Coronary artery (tissue), 2 donors: ENCODE results near the gene ANKRD28.
"Not testable (repeated sequence)": the region's sequence is repeated elsewhere in the genome, so short reads cannot be mapped to it uniquely, and the experiment has no call there.

ENCODE experiments used
- DNase-seq: peaks from one replicate; pipeline ENCODE4 v3.0.0-alpha.2; 2017; ENCODE audit warnings: low spot score
- H3K27ac ChIP-seq, 2 donors: fragments of 200-600 bp; sonication (generic); one replicate each; pipeline ENCODE4 v1.5.1; 2016 to 2019
- H3K4me3 ChIP-seq: fragments of 200-600 bp; sonication (generic); 2 replicates; pipeline ENCODE4 v1.5.1; 2016; ENCODE audit warnings: mild to moderate bottlenecking, moderate library complexity
- CTCF ChIP-seq: fragments of 200-600 bp; sonication (generic); IDR thresholded peaks from one replicate; pipeline ENCODE4 v1.5.1; 2019; ENCODE audit warnings: antibody characterized with exemption

The ANKRD28 gene

GRCh38 chr3:15750143-15750542, 47.6 kb downstream of the ANKRD28 start:
- TF ChIP-seq CTCF: no peak
- DNase-seq: no peak
- no peak overlapping the region for H3K4me3 ChIP-seq
- H3K27ac ChIP-seq: no peak overlapping the region

GRCh38 chr3:15745896-15746295, 51.9 kb downstream of the ANKRD28 start:
- not testable (repeated sequence) for DNase-seq, H3K4me3 ChIP-seq, H3K27ac ChIP-seq

- TF ChIP-seq CTCF: no peak
These were observed 53.6 kb downstream of the ANKRD28 start for GRCh38 chr3:15744176-15744575.

GRCh38 chr3:15743587-15744009, 54.2 kb downstream of the ANKRD28 start:
- TF ChIP-seq CTCF: no peak
- no peak overlapping the region for H3K4me3 ChIP-seq
- H3K27ac ChIP-seq: no peak overlapping the region
- DNase-seq: no peak

More at GRCh38 chr3:15744176-15744575, 53.6 kb downstream of the ANKRD28 start:
- Histone ChIP-seq H3K4me3 (no peak overlapping the region), H3K27ac (no peak overlapping the region)
- no peak for DNase-seq

GRCh38 chr3:15742236-15742635, 55.5 kb downstream of the ANKRD28 start:
- H3K4me3 ChIP-seq, DNase-seq, H3K27ac ChIP-seq: not testable (repeated sequence)

GRCh38 chr3:15738616-15739005, 59.2 kb downstream of the ANKRD28 start:
- not testable (repeated sequence) for H3K27ac ChIP-seq, H3K4me3 ChIP-seq, DNase-seq

GRCh38 chr3:15731024-15731423, 66.8 kb downstream of the ANKRD28 start:
- DNase-seq: no peak
- Histone ChIP-seq H3K4me3 (no peak overlapping the region), H3K27ac (no peak overlapping the region)
- TF ChIP-seq CTCF: no peak

GRCh38 chr3:15728766-15729165, 69.0 kb downstream of the ANKRD28 start:
- DNase-seq: no peak
- H3K4me3 ChIP-seq: no peak overlapping the region
- no peak overlapping the region for H3K27ac ChIP-seq
- no peak for TF ChIP-seq CTCF

- Histone ChIP-seq H3K4me3 (no peak overlapping the region), H3K27ac (no peak overlapping the region)
- no peak for DNase-seq
- no peak for TF ChIP-seq CTCF
These were observed 70.9 kb downstream of the ANKRD28 start for GRCh38 chr3:15726881-15727280.
